Fibroblast of the aortic adventitia (primary cell): ENCODE measurements around the gene FBXL20. TPM values are rescaled to one million over a fixed set of nuclear protein-coding genes. Genes with fewer than 3 reads are reported as not detected.
"Not testable (repeated sequence)": the region's sequence is repeated elsewhere in the genome, so short reads cannot be mapped to it uniquely, and the experiment has no call there.

Experiments used
- DNase-seq: peaks from one replicate; pipeline ENCODE4 v3.0.0-alpha.2; 2010; ENCODE audit warnings: low read depth
- H3K4me3 ChIP-seq: 2 replicates; pipeline ENCODE4 v1.5.1; 2011; ENCODE audit warnings: low read depth, mild to moderate bottlenecking, control low read depth, low read length, moderate library complexity
- total RNA-seq: library from RNA; depleted of rRNA; stranded (reverse); fragments of >200 nt; gene quantifications from 2 replicates; pipeline ENCODE4 v1.2.3, GENCODE V29; 2012; ENCODE audit warnings: low replicate concordance
- TF ChIP-seq, protein P1 (sequence below): IDR thresholded peaks from 2 replicates; pipeline ENCODE4 v1.5.1; 2011; ENCODE audit warnings: mild to moderate bottlenecking, low read length, control low read depth, inconsistent platforms; ENCODE audit not compliant: insufficient read depth

Gene FBXL20
- total RNA-seq, 1 donor, result 19.4 TPM

DNA sequence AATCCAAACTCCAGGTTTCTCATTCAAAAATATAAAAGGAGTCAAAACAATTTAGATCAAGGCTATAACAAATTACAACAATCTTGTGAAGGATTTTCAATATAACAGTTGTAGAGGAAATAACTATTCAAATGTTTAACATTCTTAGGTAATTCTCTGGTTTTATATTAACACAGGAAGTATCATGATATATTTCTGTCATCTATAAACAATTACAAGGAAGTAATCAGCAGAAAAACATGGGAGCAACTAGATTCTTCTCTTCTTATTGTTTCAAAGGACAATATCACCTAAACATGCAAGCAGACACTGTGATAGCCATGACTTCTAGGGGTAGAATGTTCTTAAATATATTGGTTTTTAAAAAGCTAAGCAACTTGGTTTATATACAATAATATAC lies 49.9 kb downstream of the FBXL20 start:
- no peak for DNase-seq
- TF ChIP-seq, protein P1, sequence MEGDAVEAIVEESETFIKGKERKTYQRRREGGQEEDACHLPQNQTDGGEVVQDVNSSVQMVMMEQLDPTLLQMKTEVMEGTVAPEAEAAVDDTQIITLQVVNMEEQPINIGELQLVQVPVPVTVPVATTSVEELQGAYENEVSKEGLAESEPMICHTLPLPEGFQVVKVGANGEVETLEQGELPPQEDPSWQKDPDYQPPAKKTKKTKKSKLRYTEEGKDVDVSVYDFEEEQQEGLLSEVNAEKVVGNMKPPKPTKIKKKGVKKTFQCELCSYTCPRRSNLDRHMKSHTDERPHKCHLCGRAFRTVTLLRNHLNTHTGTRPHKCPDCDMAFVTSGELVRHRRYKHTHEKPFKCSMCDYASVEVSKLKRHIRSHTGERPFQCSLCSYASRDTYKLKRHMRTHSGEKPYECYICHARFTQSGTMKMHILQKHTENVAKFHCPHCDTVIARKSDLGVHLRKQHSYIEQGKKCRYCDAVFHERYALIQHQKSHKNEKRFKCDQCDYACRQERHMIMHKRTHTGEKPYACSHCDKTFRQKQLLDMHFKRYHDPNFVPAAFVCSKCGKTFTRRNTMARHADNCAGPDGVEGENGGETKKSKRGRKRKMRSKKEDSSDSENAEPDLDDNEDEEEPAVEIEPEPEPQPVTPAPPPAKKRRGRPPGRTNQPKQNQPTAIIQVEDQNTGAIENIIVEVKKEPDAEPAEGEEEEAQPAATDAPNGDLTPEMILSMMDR, result no peak
- H3K4me3 ChIP-seq, result no peak overlapping the region

DNA sequence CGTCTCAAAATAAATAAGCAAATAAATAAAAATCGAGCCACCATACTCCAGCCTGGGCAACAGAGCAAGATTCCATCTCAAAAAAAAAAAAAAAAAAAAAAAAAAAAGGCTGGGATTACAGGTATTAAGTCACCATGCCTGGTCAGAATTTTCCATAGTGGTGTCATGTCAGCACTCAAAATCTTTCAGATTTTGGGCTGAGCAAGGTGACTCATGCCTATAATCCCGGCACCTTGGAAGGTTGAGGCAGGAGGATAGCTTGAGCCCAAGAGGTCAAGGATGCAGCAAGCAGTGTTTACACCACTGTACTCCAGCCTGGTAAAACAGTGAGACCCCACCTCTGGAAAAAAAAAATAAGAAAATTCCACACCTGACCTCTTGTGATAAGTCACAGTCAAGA lies 52.2 kb downstream of the FBXL20 start:
- no peak overlapping the region for H3K4me3 ChIP-seq
- TF ChIP-seq, protein P1, result no peak
- no peak for DNase-seq

DNA sequence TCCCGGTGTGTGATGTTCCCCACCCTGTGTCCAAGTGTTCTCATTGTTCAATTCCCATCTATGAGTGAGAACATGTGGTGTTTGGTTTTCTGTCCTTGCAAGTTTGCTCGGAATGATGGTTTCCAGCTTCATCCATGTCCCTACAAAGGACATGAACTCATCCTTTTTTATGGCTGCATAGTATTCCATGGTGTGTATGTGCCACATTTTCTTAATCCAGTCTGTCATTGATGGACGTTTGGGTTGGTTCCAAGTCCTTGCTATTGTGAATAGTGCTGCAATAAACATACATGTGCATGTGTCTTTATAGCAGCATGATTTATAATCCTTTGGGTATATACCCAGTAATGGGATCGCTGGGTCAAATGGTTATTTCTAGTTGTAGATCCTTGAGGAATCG lies 54.6 kb downstream of the FBXL20 start:
- not testable (repeated sequence) for DNase-seq

DNA sequence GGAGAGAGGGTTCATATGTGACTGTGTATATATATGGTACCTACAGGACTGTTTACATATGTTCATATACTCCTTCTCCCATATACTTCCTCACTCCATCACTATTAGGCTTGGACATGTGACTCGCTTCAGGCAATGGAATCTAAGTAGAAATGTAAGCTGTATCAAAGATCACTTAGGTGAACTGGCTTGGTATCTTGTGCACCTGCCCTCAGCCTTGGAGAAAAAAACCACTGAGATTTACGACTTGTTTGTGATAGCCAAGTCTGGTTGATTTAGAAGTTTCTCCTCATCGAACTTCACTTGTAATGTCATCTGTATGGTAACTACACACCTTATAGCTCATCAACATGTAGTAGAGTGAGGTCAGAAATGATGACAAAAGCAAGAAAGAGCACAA lies 59.9 kb downstream of the FBXL20 start:
- TF ChIP-seq, protein P1, result no peak
- H3K4me3 ChIP-seq, result no peak overlapping the region
- DNase-seq, result no peak

More for the DNA sequence above, 54.6 kb downstream of the FBXL20 start:
- H3K4me3 ChIP-seq, result not testable (repeated sequence)

DNA sequence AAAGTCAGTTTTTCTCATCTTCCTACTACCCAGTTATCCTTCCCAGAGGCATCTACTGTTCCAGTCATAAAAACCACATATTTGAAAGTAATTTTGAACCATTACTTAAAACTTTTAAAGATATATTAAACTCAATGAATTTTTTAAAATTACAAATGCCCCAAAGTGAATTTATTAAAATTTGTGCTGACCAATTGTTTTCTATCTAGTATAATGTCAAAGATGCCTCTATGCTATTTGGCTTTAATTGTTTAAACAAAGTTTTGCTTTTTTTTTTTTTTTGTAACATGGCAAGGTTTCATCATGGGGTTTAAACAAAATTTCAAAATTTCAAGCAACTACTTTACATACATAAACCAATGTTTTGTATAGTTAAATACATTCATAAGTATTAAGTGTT lies 60.7 kb downstream of the FBXL20 start:
- TF ChIP-seq, protein P1, result no peak
- DNase-seq, result no peak
- no peak overlapping the region for H3K4me3 ChIP-seq

DNA sequence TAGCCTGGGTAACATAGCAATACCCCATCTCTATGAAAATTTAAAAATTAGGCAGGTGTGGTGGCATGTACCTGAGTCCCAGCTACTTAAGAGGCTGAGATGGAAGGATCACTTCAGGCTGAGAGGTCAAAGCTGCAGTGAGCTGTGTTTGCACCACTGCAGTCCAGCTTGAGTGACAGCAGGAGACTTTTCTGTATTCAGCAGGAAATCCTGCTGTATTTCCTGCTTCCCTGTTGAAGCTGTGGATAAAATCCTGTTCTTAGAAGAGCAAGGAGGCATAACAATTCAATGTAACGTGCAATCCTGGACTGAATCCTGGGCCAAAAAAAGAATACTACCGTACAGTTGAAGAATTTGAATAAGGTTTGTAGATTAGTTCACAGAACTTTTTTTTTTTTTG lies 62.2 kb downstream of the FBXL20 start:
- DNase-seq, result no peak
- TF ChIP-seq, protein P1, result no peak
- H3K4me3 ChIP-seq, result no peak overlapping the region

DNA sequence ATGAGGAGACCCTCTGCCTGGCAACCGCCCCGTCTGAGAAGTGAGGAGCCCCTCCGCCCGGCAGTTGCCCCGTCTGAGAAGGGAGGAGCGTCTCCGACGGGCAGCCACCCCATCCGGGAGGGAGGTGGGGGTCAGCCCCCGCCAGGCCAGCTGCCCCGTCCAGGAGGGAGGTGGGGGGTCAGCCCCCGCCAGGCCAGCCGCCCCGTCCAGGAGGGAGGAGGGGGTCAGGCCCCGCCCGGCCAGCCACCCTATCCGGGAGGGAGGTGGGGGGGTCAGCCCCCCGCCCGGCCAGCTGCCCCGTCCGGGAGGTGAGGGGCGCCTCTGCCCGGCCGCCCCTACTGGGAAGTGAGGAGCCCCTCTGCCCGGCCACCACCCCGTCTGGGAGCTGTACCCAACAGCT lies 63.8 kb downstream of the FBXL20 start:
- not testable (repeated sequence) for DNase-seq, H3K4me3 ChIP-seq

DNA sequence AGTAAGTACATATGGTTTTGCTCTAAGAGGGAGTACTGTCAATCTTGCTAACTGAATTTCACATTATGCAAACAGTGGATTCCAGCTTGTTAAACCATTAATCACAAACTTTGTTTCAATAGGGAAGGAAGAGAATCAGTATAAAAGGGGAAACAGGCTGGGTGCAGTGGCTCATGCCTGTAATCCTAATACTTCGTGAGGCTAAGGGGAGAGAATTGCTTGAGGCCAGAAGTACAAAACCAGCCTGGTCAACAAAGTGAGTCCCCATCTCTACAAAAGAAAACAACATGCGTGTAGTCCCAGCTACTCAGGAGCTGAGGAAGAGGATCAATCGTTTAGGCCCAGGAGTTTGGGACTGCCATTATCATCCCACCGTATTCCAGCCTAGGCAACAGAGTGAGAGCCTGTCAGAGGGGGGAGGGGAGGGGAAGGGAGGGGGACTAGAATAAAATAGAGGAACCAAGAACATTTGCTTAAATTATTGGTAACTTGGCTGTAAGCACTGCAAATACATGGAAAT lies 65.7 kb downstream of the FBXL20 start:
- TF ChIP-seq, protein P1, result no peak
- H3K4me3 ChIP-seq, result no peak overlapping the region
- DNase-seq, result no peak

DNA sequence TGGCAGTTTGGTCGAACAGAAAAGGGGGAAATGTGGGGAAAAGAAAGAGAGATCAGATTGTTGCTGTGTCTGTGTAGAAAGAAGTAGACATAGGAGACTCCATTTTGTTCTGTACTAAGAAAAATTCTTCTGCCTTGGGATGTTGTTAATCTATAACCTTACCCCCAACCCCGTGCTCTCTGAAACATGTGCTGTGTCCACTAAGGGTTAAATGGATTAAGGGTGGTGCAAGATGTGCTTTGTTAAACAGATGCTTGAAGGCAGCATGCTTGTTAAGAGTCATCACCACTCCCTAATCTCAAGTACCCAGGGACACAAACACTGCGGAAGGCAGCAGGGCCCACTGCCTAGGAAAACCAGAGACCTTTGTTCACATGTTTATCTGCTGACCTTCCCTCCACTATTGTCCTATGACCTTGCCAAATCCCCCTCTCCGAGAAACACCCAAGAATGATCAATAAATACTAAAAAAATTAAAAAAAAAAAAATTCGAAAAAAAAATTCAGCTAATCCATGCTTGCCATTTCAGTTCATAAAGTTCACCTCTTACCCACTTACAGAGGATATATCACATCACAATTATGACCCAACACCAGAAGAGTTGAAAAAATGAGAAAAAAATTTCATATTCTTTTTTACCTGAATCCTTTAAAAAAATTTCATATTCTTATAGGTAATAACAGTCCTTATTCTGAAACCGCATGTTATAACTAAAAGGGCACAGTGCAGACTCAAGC lies 67.2 kb downstream of the FBXL20 start:
- not testable (repeated sequence) for H3K4me3 ChIP-seq, DNase-seq
